A549 (cell line): Measurements from ENCODE around the gene KLF9. TPM values are rescaled to one million over a fixed set of nuclear protein-coding genes. Genes with fewer than 3 reads are reported as not detected.

Experiments
- ATAC-seq, 2 experiments: fragments of 200-7000 bp in 1 of 2; fragments of >200 bp in 1 of 2; cut with Nextera tagmentation in 1 of 2; cut with Tn5 transposase in 1 of 2; 3 replicates each; pipeline versions ENCODE4 v1.8.0 to v1.9.1; 2018 to 2020; ENCODE audit warnings: mild to moderate bottlenecking in 1 of 2, moderate library complexity in 1 of 2
- CTCF ChIA-PET: fragments of 300-600 bp; sonication (Branson Sonifier 250); formaldehyde crosslinking; extraction: SDS; loops from one replicate; lab custom pipeline; 2021; ENCODE audit warnings: antibody characterized with exemption, inconsistent platforms; lab: Yijun Ruan, JAX
- POLR2A ChIA-PET: fragments of 350-600 bp; formaldehyde crosslinking; extraction: SDS; loops from one replicate; lab custom pipeline; 2021; ENCODE audit warnings: antibody characterized with exemption, inconsistent platforms; lab: Yijun Ruan, JAX
- DNase-seq, 2 experiments: peaks; one replicate each; pipeline versions ENCODE4 v3.0.0 to v3.0.0-alpha.2; 2011 to 2016; ENCODE audit warnings: low read depth in 1 of 2, low spot score in 1 of 2
- FAIRE-seq: peaks from 2 replicates; lab custom pipeline; 2011; peaks lifted over from hg19 to GRCh38; lab: Jason Lieb, UNC
- H3K27ac ChIP-seq, 2 experiments: fragments of >200 bp; sonication (Bioruptor Twin); formaldehyde crosslinking; 3 replicates each; pipeline ENCODE4 v1.5.1; 2016 to 2017
- H3K4me1 ChIP-seq: fragments of >200 bp; sonication (Bioruptor Twin); formaldehyde crosslinking; 3 replicates; pipeline ENCODE4 v1.6.1; 2016
- H3K4me2 ChIP-seq: fragments of >200 bp; sonication (Bioruptor Twin); formaldehyde crosslinking; 3 replicates; pipeline ENCODE4 v1.6.1; 2016
- H3K4me3 ChIP-seq: fragments of >200 bp; sonication (Bioruptor Twin); formaldehyde crosslinking; 3 replicates; pipeline ENCODE4 v1.5.1; 2016
- H3K9me3 ChIP-seq: fragments of >200 bp; sonication (Bioruptor Twin); formaldehyde crosslinking; 3 replicates; pipeline ENCODE4 v1.6.1; 2016
- BHLHE40 ChIP-seq: IDR thresholded peaks from 2 replicates; pipeline ENCODE4 v1.6.1; 2012; ENCODE audit warnings: low read depth, low read length, inconsistent platforms
- CBX2 ChIP-seq: fragments of 200-600 bp; sonication (generic); IDR thresholded peaks from 2 replicates; pipeline ENCODE4 v1.6.1; 2016; ENCODE audit warnings: low read depth, mild to moderate bottlenecking, borderline replicate concordance
- CHD2 ChIP-seq: fragments of 150-350 bp; IDR thresholded peaks from 2 replicates; pipeline ENCODE4 v1.6.1; 2014; ENCODE audit warnings: low read length; ENCODE audit not compliant: partially characterized antibody
- CTCF ChIP-seq: fragments of >200 bp; sonication (Bioruptor Twin); formaldehyde crosslinking; IDR thresholded peaks from 3 replicates; pipeline ENCODE4 v1.5.1; 2016
- E2F6 ChIP-seq: IDR thresholded peaks from 2 replicates; pipeline ENCODE4 v1.6.1; 2012; ENCODE audit warnings: low read depth, borderline replicate concordance
- EP300 ChIP-seq, 2 experiments: fragments of >200 bp; sonication (Bioruptor Twin); formaldehyde crosslinking; IDR thresholded peaks; 2 replicates in 1 of 2; 3 replicates in 1 of 2; pipeline ENCODE4 v1.6.1; 2016 to 2017
- FOSB ChIP-seq: fragments of 250-450 bp; sonication (Bioruptor Pico); IDR thresholded peaks from 2 replicates; pipeline ENCODE4 v1.5.0; 2020; ENCODE audit warnings: mild to moderate bottlenecking, moderate library complexity
- FOSL2 ChIP-seq, 2 experiments: fragments of 450-650 bp in 1 of 2; fragments of >200 bp in 1 of 2; sonication (Bioruptor Twin) in 1 of 2; formaldehyde crosslinking; IDR thresholded peaks; 2 replicates each; pipeline versions ENCODE4 v1.5.0 to v1.6.1; 2016 to 2020; ENCODE audit warnings: mild to moderate bottlenecking in 1 of 2, moderate library complexity in 1 of 2
- FOXS1 ChIP-seq: fragments of 250-450 bp; sonication (Bioruptor Pico); IDR thresholded peaks from 2 replicates; pipeline ENCODE4 v1.5.0; 2020; ENCODE audit warnings: mild to moderate bottlenecking, moderate library complexity
- GATA3 ChIP-seq: IDR thresholded peaks from 2 replicates; pipeline ENCODE4 v1.6.1; 2012; ENCODE audit warnings: borderline replicate concordance
- HDAC2 ChIP-seq: fragments of 200-600 bp; sonication (generic); IDR thresholded peaks from 2 replicates; pipeline ENCODE4 v1.6.1; 2016
- HEYL ChIP-seq: fragments of 250-450 bp; sonication (Bioruptor Pico); IDR thresholded peaks from 2 replicates; pipeline ENCODE4 v1.8.0; 2021; ENCODE audit warnings: mild to moderate bottlenecking, moderate library complexity
- HOXA7 ChIP-seq: fragments of 250-450 bp; sonication (Bioruptor Pico); IDR thresholded peaks from 2 replicates; pipeline ENCODE4 v1.5.0; 2020; ENCODE audit warnings: mild to moderate bottlenecking, moderate library complexity
- HOXB13 ChIP-seq: fragments of 250-450 bp; sonication (Bioruptor Pico); IDR thresholded peaks from 2 replicates; pipeline ENCODE4 v1.5.0; 2020; ENCODE audit warnings: low read depth, mild to moderate bottlenecking, moderate library complexity
- JUNB ChIP-seq: fragments of >200 bp; sonication (Bioruptor Twin); formaldehyde crosslinking; IDR thresholded peaks from 2 replicates; pipeline ENCODE4 v1.6.1; 2016
- KDM5A ChIP-seq: fragments of 200-600 bp; sonication (generic); IDR thresholded peaks from 2 replicates; pipeline ENCODE4 v1.6.1; 2016; ENCODE audit warnings: antibody characterized with exemption, mild to moderate bottlenecking
- MAX ChIP-seq: IDR thresholded peaks from 2 replicates; pipeline ENCODE4 v1.6.1; 2012
- MAZ ChIP-seq: fragments of 150-350 bp; IDR thresholded peaks from 2 replicates; pipeline ENCODE4 v1.6.1; 2014; ENCODE audit warnings: antibody characterized with exemption, low read depth, low read length, borderline replicate concordance
- PBX3 ChIP-seq: IDR thresholded peaks from 2 replicates; pipeline ENCODE4 v1.6.1; 2012
- RARB ChIP-seq: fragments of 250-450 bp; sonication (Bioruptor Pico); IDR thresholded peaks from 2 replicates; pipeline ENCODE4 v1.8.0; 2021; ENCODE audit warnings: mild to moderate bottlenecking, moderate library complexity
- RCOR1 ChIP-seq: fragments of 150-350 bp; IDR thresholded peaks from 2 replicates; pipeline ENCODE4 v1.6.1; 2014; ENCODE audit warnings: antibody characterized with exemption, low read length, low read depth
- SREBF2 ChIP-seq: fragments of 450-650 bp; IDR thresholded peaks from 2 replicates; pipeline ENCODE4 v1.6.1; 2014; ENCODE audit warnings: mild to moderate bottlenecking, moderate library complexity
- USF2 ChIP-seq: fragments of 450-650 bp; IDR thresholded peaks from 2 replicates; pipeline ENCODE4 v1.6.1; 2014; ENCODE audit warnings: antibody characterized with exemption
- ZC3H11A ChIP-seq: fragments of 450-650 bp; IDR thresholded peaks from 2 replicates; pipeline ENCODE4 v1.6.1; 2014; ENCODE audit warnings: antibody characterized with exemption, mild to moderate bottlenecking
- ZSCAN20 ChIP-seq: fragments of 250-450 bp; sonication (Bioruptor Pico); IDR thresholded peaks from 2 replicates; pipeline ENCODE4 v1.8.0; 2022; ENCODE audit warnings: mild to moderate bottlenecking, moderate library complexity
- WGBS: methylation state at CpG from one replicate; pipeline ENCODE4 v1.1.6; 2017; ENCODE audit errors: missing lambda C conversion rate; 5-methylcytosine and 5-hydroxymethylcytosine counted together
- polyA plus RNA-seq, 4 experiments: library from polyadenylated mRNA; depleted of rRNA in 3 of 4; stranded (reverse); fragments of >200 nt; fragmentation: RNase III in 1 of 4; extraction: RNeasy Plus Mini Kit Qiagen cat#74134 plus additional on column Dnase treatment in 1 of 4; gene quantifications; 2 replicates in 3 of 4; 3 replicates in 1 of 4; pipeline ENCODE4 v1.2.3, GENCODE V29; 2011 to 2017

Gene KLF9
- polyA plus RNA-seq, 2 of the 4 experiments (the other 2 are of a cell fraction): 0.76 to 3.9 TPM

GRCh38 chr9:70405808-70406433 lies 8.5 kb downstream of the KLF9 start:
- Histone ChIP-seq H3K9me3 (no peaks in the 10 kb centered on the region), H3K4me2 (no peak overlapping the region), H3K27ac (no peak overlapping the region), H3K4me1 (no peaks in the 10 kb centered on the region), H3K4me3 (no peak overlapping the region)
- ChIA-PET CTCF (interaction anchor here (1.9 kb wide), 1 partner anchor 79 kb away, joined by 5 read pairs; no protein-coding TSS in a partner anchor), POLR2A (interaction anchor here (1.9 to 2.3 kb wide), 2 partner anchors 13 to 15 kb away, joined by 10 to 20 read pairs; no protein-coding TSS in a partner anchor)
- ATAC-seq: no peak
- no peak for FAIRE-seq
- no peak for DNase-seq
- TF ChIP-seq MAZ (no peak), FOSL2 (IDR thresholded peaks at IDR 0.05) (no peak), FOSL2 (CRISPR knock-in tag; IDR thresholded peaks at IDR 0.05) (no peak), MAX (no peak), CTCF (no peak), GATA3 (no peak), FOSB (CRISPR knock-in tag) (no peak)
- WGBS: 61% methylated on average over 3 of the region's 3 CpGs

- no peak for FAIRE-seq
- POLR2A ChIA-PET: interaction anchor here (1.0 kb wide), 1 partner anchor 15 kb away, joined by 3 read pairs; no protein-coding TSS in a partner anchor
- no peak for TF ChIP-seq JUNB
- no peak for DNase-seq
- Histone ChIP-seq H3K4me3 (no peak overlapping the region), H3K4me2 (no peak overlapping the region), H3K9me3 (no peaks in the 10 kb centered on the region), H3K27ac (no peak overlapping the region), H3K4me1 (no peaks in the 10 kb centered on the region)
- ATAC-seq: no peak
- WGBS: 89% methylated on average over 2 of the region's 2 CpGs
- CTCF ChIA-PET: interaction anchor here (1.1 to 1.7 kb wide), 6 partner anchors 10 to 198 kb away, joined by 3 to 7 read pairs (median 4); partner anchors contain the start of gene KLF9
Observed at GRCh38 chr9:70404261-70404660, 10.2 kb downstream of the KLF9 start.

- ATAC-seq (no peak), DNase-seq (no peak), FAIRE-seq (no peak)
- WGBS: 77% methylated on average over 4 of the region's 4 CpGs
- Histone ChIP-seq H3K27ac (no peak overlapping the region), H3K9me3 (no peaks in the 10 kb centered on the region)
- CTCF ChIA-PET: interaction anchor here (1.1 to 1.7 kb wide), 4 partner anchors 11 to 63 kb away, joined by 3 to 7 read pairs (median 3); partner anchors contain the start of gene KLF9
- no peak for TF ChIP-seq PBX3
- no peak for TF ChIP-seq GATA3
- TF ChIP-seq SREBF2: no peak
- TF ChIP-seq FOXS1 (CRISPR knock-in tag): no peak
- TF ChIP-seq BHLHE40: no peak
- no peak for TF ChIP-seq HEYL
- no peak for TF ChIP-seq CBX2
- TF ChIP-seq, all 56 proteins: peak for 0
- H3K4me1 ChIP-seq: no peaks in the 10 kb centered on the region
- POLR2A ChIA-PET: no interaction called here
- no peak overlapping the region for H3K4me2 ChIP-seq
- no peak overlapping the region for H3K4me3 ChIP-seq
Observed at GRCh38 chr9:70403618-70404025, 10.8 kb downstream of the KLF9 start.

GRCh38 chr9:70403166-70403565 lies 11.3 kb downstream of the KLF9 start:
- FAIRE-seq (no peak), ATAC-seq (no peak), DNase-seq (no peak)
- Histone ChIP-seq H3K4me2 (no peak overlapping the region), H3K4me3 (no peak overlapping the region), H3K27ac (no peak overlapping the region), H3K9me3 (no peaks in the 10 kb centered on the region), H3K4me1 (no peaks in the 10 kb centered on the region)
- POLR2A ChIA-PET: no interaction called here
- WGBS: 47% methylated on average over 2 of the region's 2 CpGs
- CTCF ChIA-PET: interaction anchor here (1.4 to 2.5 kb wide), 5 partner anchors 11 to 81 kb away, joined by 3 to 9 read pairs (median 4); partner anchors contain the start of gene KLF9
- TF ChIP-seq HOXA7 (no peak), HDAC2 (no peak), ZC3H11A (no peak), KDM5A (no peak), PBX3 (no peak), CBX2 (no peak), HOXB13 (CRISPR knock-in tag) (no peak), FOSB (CRISPR knock-in tag) (no peak), CHD2 (no peak), E2F6 (no peak), EP300 (IDR thresholded peaks at IDR 0.05) (no peak), RCOR1 (no peak), USF2 (no peak), RARB (no peak), ZSCAN20 (CRISPR knock-in tag) (no peak)
